ENCODE data around the gene PIK3R5. TPM values are rescaled to one million over a fixed set of nuclear protein-coding genes. Genes with fewer than 3 reads are reported as not detected.

Gene PIK3R5
- polyA plus RNA-seq, 1 donor (not counting 4 experiments of a cell fraction or from before 2014, with no cell fraction given) = not detected

DNA sequence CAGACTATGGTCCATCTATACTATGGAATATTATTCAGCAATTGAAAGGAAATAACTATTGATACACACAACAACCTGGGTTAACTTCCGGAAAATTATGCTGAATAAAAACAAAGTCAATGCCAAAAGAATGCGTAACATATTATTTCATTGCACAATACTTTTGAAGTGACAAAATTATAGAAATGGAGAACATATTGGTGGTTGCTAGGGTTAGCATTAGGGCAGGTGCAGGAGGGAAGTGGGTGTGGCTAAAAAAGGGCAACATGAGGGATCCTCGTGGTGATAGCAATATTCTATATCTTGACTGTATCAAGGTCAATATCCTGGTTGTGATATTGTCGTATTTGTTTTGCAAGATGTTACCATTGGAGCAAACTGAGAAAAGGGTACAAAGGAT is 34.9 kb downstream of the PIK3R5 start:
- dilution Hi-C loops (cut with MboI; ENCODE audit: extremely low pct_ligation_motif_present, low sequenced_read_pairs) = no loop called here
- no peak for TF ChIP-seq EZH2 (IDR thresholded peaks at IDR 0.05; ENCODE audit: low read length)
- TF ChIP-seq, protein P1, sequence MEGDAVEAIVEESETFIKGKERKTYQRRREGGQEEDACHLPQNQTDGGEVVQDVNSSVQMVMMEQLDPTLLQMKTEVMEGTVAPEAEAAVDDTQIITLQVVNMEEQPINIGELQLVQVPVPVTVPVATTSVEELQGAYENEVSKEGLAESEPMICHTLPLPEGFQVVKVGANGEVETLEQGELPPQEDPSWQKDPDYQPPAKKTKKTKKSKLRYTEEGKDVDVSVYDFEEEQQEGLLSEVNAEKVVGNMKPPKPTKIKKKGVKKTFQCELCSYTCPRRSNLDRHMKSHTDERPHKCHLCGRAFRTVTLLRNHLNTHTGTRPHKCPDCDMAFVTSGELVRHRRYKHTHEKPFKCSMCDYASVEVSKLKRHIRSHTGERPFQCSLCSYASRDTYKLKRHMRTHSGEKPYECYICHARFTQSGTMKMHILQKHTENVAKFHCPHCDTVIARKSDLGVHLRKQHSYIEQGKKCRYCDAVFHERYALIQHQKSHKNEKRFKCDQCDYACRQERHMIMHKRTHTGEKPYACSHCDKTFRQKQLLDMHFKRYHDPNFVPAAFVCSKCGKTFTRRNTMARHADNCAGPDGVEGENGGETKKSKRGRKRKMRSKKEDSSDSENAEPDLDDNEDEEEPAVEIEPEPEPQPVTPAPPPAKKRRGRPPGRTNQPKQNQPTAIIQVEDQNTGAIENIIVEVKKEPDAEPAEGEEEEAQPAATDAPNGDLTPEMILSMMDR (optimal IDR thresholded peaks at IDR 0.05 in 1 of 3, IDR thresholded peaks at IDR 0.05 in 1 of 3, conservative IDR thresholded peaks at IDR 0.05 in 1 of 3; ENCODE audit: extremely low read depth in 1 of 3, insufficient read depth in 2 of 3, low read length in 3 of 3) = no peak
- DNase-seq (ENCODE audit: low read depth, low spot score) = no peak
- H3K4me2 ChIP-seq (ENCODE audit: control insufficient read depth, extremely low read depth, insufficient read depth, low read depth, low read length) = no peak overlapping the region
- H3K79me2 ChIP-seq (ENCODE audit: control insufficient read depth, insufficient read depth, low read length) = no peaks in the 10 kb centered on the region
- no peak overlapping the region for H3K4me3 ChIP-seq (ENCODE audit: control insufficient read depth in 2 of 3, extremely low read depth in 1 of 3, insufficient read depth in 2 of 3, low read depth in 1 of 3, low read length in 3 of 3)
- no peaks in the 10 kb centered on the region for H3K27me3 ChIP-seq (ENCODE audit: control insufficient read depth, extremely low read depth, insufficient read depth, low read length)
- no peak overlapping the region for H3K9ac ChIP-seq (ENCODE audit: control insufficient read depth, extremely low read depth, insufficient read depth, low read length)
- peaks cover 10% of the 10 kb centered on the region for H3K9me3 ChIP-seq (ENCODE audit: control insufficient read depth, low read depth, low read length)
- no peak overlapping the region for H3K27ac ChIP-seq (ENCODE audit: control insufficient read depth, insufficient read depth, low read length)
- no peak for FAIRE-seq
- H4K20me1 ChIP-seq (ENCODE audit: control insufficient read depth, extremely low read depth, insufficient read depth, low read length) = no peaks in the 10 kb centered on the region
- H3K4me1 ChIP-seq (ENCODE audit: control insufficient read depth, extremely low read depth, insufficient read depth, low read length) = no peaks in the 10 kb centered on the region
- no peak overlapping the region for H2AFZ ChIP-seq (ENCODE audit: control insufficient read depth, low read length)
- H3K36me3 ChIP-seq (ENCODE audit: control insufficient read depth in 2 of 2, extremely low read depth in 1 of 2, insufficient read depth in 2 of 2, low read length in 2 of 2) = no peaks in the 10 kb centered on the region
- H3K9me1 ChIP-seq (ENCODE audit: control insufficient read depth, extremely low read depth, insufficient read depth, low read length) = no peaks in the 10 kb centered on the region

DNA sequence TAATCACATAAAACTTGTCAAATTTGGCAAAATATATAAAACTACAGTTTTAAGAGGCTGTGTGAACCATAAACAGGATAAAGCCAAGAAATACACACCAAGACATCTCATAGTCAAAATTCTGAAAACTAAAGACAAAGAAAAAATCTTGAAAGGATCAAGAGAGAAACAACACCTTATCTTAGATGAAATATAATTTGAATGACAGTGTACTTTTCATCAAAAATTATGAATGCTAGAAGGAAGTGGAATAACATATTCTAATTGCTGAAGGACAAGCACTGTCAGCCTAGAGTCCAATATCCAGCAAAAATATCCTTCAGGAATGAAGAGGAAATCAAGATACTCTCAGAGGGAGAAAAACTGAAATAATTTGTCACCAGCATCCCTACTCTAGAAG is 37.2 kb downstream of the PIK3R5 start:
- DNase-seq (ENCODE audit: low read depth, low spot score) = no peak
- FAIRE-seq = no peak

DNA sequence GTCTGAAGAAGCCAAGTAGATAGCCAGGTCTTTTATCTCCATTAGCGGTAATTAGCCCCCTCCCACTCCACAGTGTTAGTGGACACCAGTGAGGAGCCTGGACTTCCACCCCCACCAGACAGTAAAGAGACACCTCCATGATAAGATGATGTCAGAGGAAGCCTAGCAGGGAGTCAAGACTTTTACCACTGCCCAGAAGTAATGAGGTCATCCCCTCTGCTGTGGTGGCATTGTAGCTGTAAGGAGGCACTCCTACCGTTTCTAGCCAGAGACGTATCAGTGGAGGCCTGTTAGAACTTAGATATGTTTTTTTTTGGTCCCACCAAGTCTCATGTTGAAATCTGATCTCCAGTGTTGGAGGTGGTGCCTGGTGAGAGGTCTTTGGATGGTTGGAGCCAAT is 38.1 kb downstream of the PIK3R5 start:
- Histone ChIP-seq H3K27me3 (ENCODE audit: control insufficient read depth, extremely low read depth, insufficient read depth, low read length) (no peaks in the 10 kb centered on the region), H2AFZ (ENCODE audit: control insufficient read depth, low read length) (no peak overlapping the region), H3K9me3 (ENCODE audit: control insufficient read depth, low read depth, low read length) (peaks cover 10% of the 10 kb centered on the region), H3K9ac (ENCODE audit: control insufficient read depth, extremely low read depth, insufficient read depth, low read length) (no peak overlapping the region), H3K79me2 (ENCODE audit: control insufficient read depth, insufficient read depth, low read length) (no peaks in the 10 kb centered on the region), H4K20me1 (ENCODE audit: control insufficient read depth, extremely low read depth, insufficient read depth, low read length) (no peaks in the 10 kb centered on the region), H3K4me1 (ENCODE audit: control insufficient read depth, extremely low read depth, insufficient read depth, low read length) (peaks cover 7% of the 10 kb centered on the region), H3K9me1 (ENCODE audit: control insufficient read depth, extremely low read depth, insufficient read depth, low read length) (no peaks in the 10 kb centered on the region), H3K27ac (ENCODE audit: control insufficient read depth, insufficient read depth, low read length) (no peak overlapping the region), H3K36me3 (ENCODE audit: control insufficient read depth in 2 of 2, extremely low read depth in 1 of 2, insufficient read depth in 2 of 2, low read length in 2 of 2) (no peaks in the 10 kb centered on the region), H3K4me2 (ENCODE audit: control insufficient read depth, extremely low read depth, insufficient read depth, low read depth, low read length) (no peak overlapping the region), H3K4me3 (ENCODE audit: control insufficient read depth in 2 of 3, extremely low read depth in 1 of 3, insufficient read depth in 2 of 3, low read depth in 1 of 3, low read length in 3 of 3) (no peak overlapping the region)
- FAIRE-seq (no peak), DNase-seq (ENCODE audit: low read depth, low spot score) (no peak)
- dilution Hi-C loops (cut with MboI; ENCODE audit: extremely low pct_ligation_motif_present, low sequenced_read_pairs) = no loop called here
- TF ChIP-seq, protein P1 (optimal IDR thresholded peaks at IDR 0.05 in 1 of 3, IDR thresholded peaks at IDR 0.05 in 1 of 3, conservative IDR thresholded peaks at IDR 0.05 in 1 of 3; ENCODE audit: extremely low read depth in 1 of 3, insufficient read depth in 2 of 3, low read length in 3 of 3) = no peak
- TF ChIP-seq EZH2 (IDR thresholded peaks at IDR 0.05; ENCODE audit: low read length) = no peak

More for the DNA sequence above, 37.2 kb downstream of the PIK3R5 start:
- no peaks in the 10 kb centered on the region for H3K79me2 ChIP-seq (ENCODE audit: control insufficient read depth, insufficient read depth, low read length)
- peaks cover 10% of the 10 kb centered on the region for H3K9me3 ChIP-seq (ENCODE audit: control insufficient read depth, low read depth, low read length)
- no peak overlapping the region for H3K4me3 ChIP-seq (ENCODE audit: control insufficient read depth in 2 of 3, extremely low read depth in 1 of 3, insufficient read depth in 2 of 3, low read depth in 1 of 3, low read length in 3 of 3)
- no peaks in the 10 kb centered on the region for H3K9me1 ChIP-seq (ENCODE audit: control insufficient read depth, extremely low read depth, insufficient read depth, low read length)
- H3K36me3 ChIP-seq (ENCODE audit: control insufficient read depth in 2 of 2, extremely low read depth in 1 of 2, insufficient read depth in 2 of 2, low read length in 2 of 2) = no peaks in the 10 kb centered on the region
- no peak overlapping the region for H3K4me2 ChIP-seq (ENCODE audit: control insufficient read depth, extremely low read depth, insufficient read depth, low read depth, low read length)
- dilution Hi-C loops (cut with MboI; ENCODE audit: extremely low pct_ligation_motif_present, low sequenced_read_pairs) = no loop called here
- no peaks in the 10 kb centered on the region for H4K20me1 ChIP-seq (ENCODE audit: control insufficient read depth, extremely low read depth, insufficient read depth, low read length)
- H3K27ac ChIP-seq (ENCODE audit: control insufficient read depth, insufficient read depth, low read length) = no peak overlapping the region
- H3K27me3 ChIP-seq (ENCODE audit: control insufficient read depth, extremely low read depth, insufficient read depth, low read length) = no peaks in the 10 kb centered on the region
- TF ChIP-seq EZH2 (IDR thresholded peaks at IDR 0.05; ENCODE audit: low read length) = no peak
- no peak overlapping the region for H2AFZ ChIP-seq (ENCODE audit: control insufficient read depth, low read length)
- no peaks in the 10 kb centered on the region for H3K4me1 ChIP-seq (ENCODE audit: control insufficient read depth, extremely low read depth, insufficient read depth, low read length)
- no peak overlapping the region for H3K9ac ChIP-seq (ENCODE audit: control insufficient read depth, extremely low read depth, insufficient read depth, low read length)
